ENCODE data around the gene VAT1L. TPM values are rescaled to one million over a fixed set of nuclear protein-coding genes. Genes with fewer than 3 reads are reported as not detected.

VAT1L gene
- total RNA-seq, 2 donors from 2014 or later, result 0.53 to 4.1 TPM

- no peak overlapping the region for H3K9ac ChIP-seq (ENCODE audit: extremely low read depth, low read length, poor library complexity, severe bottlenecking)
- DNase-seq, result no peak
- Mint-ChIP-seq H3K4me1 (peaks cover 34% of the 10 kb centered on the region), H3K9me3 (no peaks in the 10 kb centered on the region), H3K36me3 (ENCODE audit: low read depth) (no peaks in the 10 kb centered on the region), H3K27me3 (ENCODE audit: insufficient read depth) (peaks cover 24% of the 10 kb centered on the region), H3K4me3 (no peak overlapping the region), H3K27ac (no peak overlapping the region)
- H3K4me3 ChIP-seq (ENCODE audit: low read length), result no peak overlapping the region
- 90% methylated on average over 2 of the region's 3 CpGs; no CpG with 5 or more reads in 1 of the 2 experiments for WGBS, 2 experiments (ENCODE audit: insufficient coverage in 1 of 2, insufficient read length in 1 of 2)
- no peaks in the 10 kb centered on the region for H3K9me3 ChIP-seq (ENCODE audit: control insufficient read depth, low read length)
- H3K27me3 ChIP-seq (ENCODE audit: control insufficient read depth, insufficient read depth, low read length, poor library complexity, severe bottlenecking), result no peaks in the 10 kb centered on the region
- H3K36me3 ChIP-seq (ENCODE audit: control insufficient read depth, insufficient read depth, low read length), result no peaks in the 10 kb centered on the region
- no peak overlapping the region for H3K27ac ChIP-seq (ENCODE audit: low read depth, low read length)
- no peaks in the 10 kb centered on the region for H3K4me1 ChIP-seq (ENCODE audit: control insufficient read depth, insufficient read depth, low read length)
- no peak for TF ChIP-seq CTCF (conservative IDR thresholded peaks at IDR 0.05)
These were observed 173.4 kb downstream of the VAT1L start for GRCh38 chr16:77961814-77962213.

GRCh38 chr16:77962689-77963088 is 174.3 kb downstream of the VAT1L start:
- 83% methylated on average over 2 to 3 of the region's 3 CpGs for WGBS, 2 experiments (ENCODE audit: insufficient coverage in 1 of 2, insufficient read length in 1 of 2)
- Histone ChIP-seq H3K36me3 (ENCODE audit: control insufficient read depth, insufficient read depth, low read length) (no peaks in the 10 kb centered on the region), H3K4me1 (ENCODE audit: control insufficient read depth, insufficient read depth, low read length) (peaks cover 8% of the 10 kb centered on the region), H3K27ac (ENCODE audit: low read depth, low read length) (no peak overlapping the region), H3K9me3 (ENCODE audit: control insufficient read depth, low read length) (no peaks in the 10 kb centered on the region), H3K27me3 (ENCODE audit: control insufficient read depth, insufficient read depth, low read length, poor library complexity, severe bottlenecking) (no peaks in the 10 kb centered on the region), H3K4me3 (ENCODE audit: low read length) (no peak overlapping the region), H3K9ac (ENCODE audit: extremely low read depth, low read length, poor library complexity, severe bottlenecking) (no peak overlapping the region)
- Mint-ChIP-seq H3K4me1 (peaks cover 42% of the 10 kb centered on the region), H3K9me3 (no peaks in the 10 kb centered on the region), H3K36me3 (ENCODE audit: low read depth) (no peaks in the 10 kb centered on the region), H3K27ac (peak overlapping the region; percentile 78), H3K4me3 (no peak overlapping the region), H3K27me3 (ENCODE audit: insufficient read depth) (peaks cover 24% of the 10 kb centered on the region)
- no peak for DNase-seq
- no peak for TF ChIP-seq CTCF (conservative IDR thresholded peaks at IDR 0.05)

GRCh38 chr16:77963185-77964044 is 175.1 kb downstream of the VAT1L start:
- WGBS, 2 experiments (ENCODE audit: insufficient coverage in 1 of 2, insufficient read length in 1 of 2), result 54 to 58% methylated on average over 6 to 16 of the region's 16 CpGs
- H3K9ac ChIP-seq (ENCODE audit: extremely low read depth, low read length, poor library complexity, severe bottlenecking), result no peak overlapping the region
- H3K27me3 ChIP-seq (ENCODE audit: control insufficient read depth, insufficient read depth, low read length, poor library complexity, severe bottlenecking), result no peaks in the 10 kb centered on the region
- H3K4me3 Mint-ChIP-seq, result no peak overlapping the region
- H3K36me3 Mint-ChIP-seq (ENCODE audit: low read depth), result no peaks in the 10 kb centered on the region
- peaks cover 10% of the 10 kb centered on the region for H3K4me1 ChIP-seq (ENCODE audit: control insufficient read depth, insufficient read depth, low read length)
- H3K36me3 ChIP-seq (ENCODE audit: control insufficient read depth, insufficient read depth, low read length), result no peaks in the 10 kb centered on the region
- H3K27me3 Mint-ChIP-seq (ENCODE audit: insufficient read depth), result peaks cover 21% of the 10 kb centered on the region
- H3K27ac ChIP-seq (ENCODE audit: low read depth, low read length), result no peak overlapping the region
- no peak overlapping the region for H3K4me3 ChIP-seq (ENCODE audit: low read length)
- H3K4me1 Mint-ChIP-seq, result peaks cover 48% of the 10 kb centered on the region
- no peak for TF ChIP-seq CTCF (conservative IDR thresholded peaks at IDR 0.05)
- no peaks in the 10 kb centered on the region for H3K9me3 Mint-ChIP-seq
- peak; percentile 89 for DNase-seq
- peak overlapping the region; percentile 78 for H3K27ac Mint-ChIP-seq
- H3K9me3 ChIP-seq (ENCODE audit: control insufficient read depth, low read length), result no peaks in the 10 kb centered on the region

Data from endodermal cell (in vitro differentiated cells).